ENCODE data around the gene DRC7. TPM values are rescaled to one million over a fixed set of nuclear protein-coding genes. Genes with fewer than 3 reads are reported as not detected.
"Not testable (repeated sequence)": the region's sequence is repeated elsewhere in the genome, so short reads cannot be mapped to it uniquely, and the experiment has no call there.

The DRC7 gene
- total RNA-seq, 1 donor from 2014 or later: 0.41 TPM

DNA sequence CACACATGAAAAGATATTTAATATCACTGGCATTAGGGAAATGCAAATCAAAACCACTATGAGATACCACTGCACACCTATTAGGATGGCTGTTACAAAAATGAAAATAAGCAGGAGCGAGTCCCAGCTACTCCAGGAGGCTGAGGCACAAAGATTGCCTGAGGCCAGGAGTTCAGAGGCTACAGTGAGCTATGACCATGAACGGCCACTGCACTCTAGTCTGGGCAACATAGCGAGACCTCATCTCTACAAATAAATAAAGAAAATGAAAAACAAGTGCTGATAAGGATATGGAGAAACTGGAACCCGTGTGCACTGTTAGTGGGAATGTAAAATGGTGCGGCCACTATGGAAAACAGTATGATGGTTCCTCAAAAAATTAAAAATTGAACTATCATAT, 84.1 kb downstream of the DRC7 start:
- Histone ChIP-seq H3K9me3 (ENCODE audit: low read depth) (no peaks in the 10 kb centered on the region), H3F3A (ENCODE audit: low read depth) (peaks cover 21% of the 10 kb centered on the region), H3K27ac (no peak overlapping the region), H3K4me2 (no peak overlapping the region), H3K36me3 (no peaks in the 10 kb centered on the region), H4K20me1 (ENCODE audit: low read depth) (no peaks in the 10 kb centered on the region), H3K79me2 (ENCODE audit: low read depth) (no peaks in the 10 kb centered on the region), H3K27me3 (no peaks in the 10 kb centered on the region), H3K4me1 (peaks cover 11% of the 10 kb centered on the region), H3K4me3 (no peak overlapping the region), H2AFZ (replicated peaks) (no peak overlapping the region), H3K9ac (no peak overlapping the region)
- Mint-ChIP-seq H3K4me1 (peaks cover 19% of the 10 kb centered on the region), H3K27me3 (ENCODE audit: insufficient read depth, low read depth) (peaks cover 6% of the 10 kb centered on the region), H3K4me3 (no peak overlapping the region), H3K9me3 (no peaks in the 10 kb centered on the region), H3K27ac (no peak overlapping the region), H3K36me3 (no peaks in the 10 kb centered on the region)
- TF ChIP-seq, protein P1, sequence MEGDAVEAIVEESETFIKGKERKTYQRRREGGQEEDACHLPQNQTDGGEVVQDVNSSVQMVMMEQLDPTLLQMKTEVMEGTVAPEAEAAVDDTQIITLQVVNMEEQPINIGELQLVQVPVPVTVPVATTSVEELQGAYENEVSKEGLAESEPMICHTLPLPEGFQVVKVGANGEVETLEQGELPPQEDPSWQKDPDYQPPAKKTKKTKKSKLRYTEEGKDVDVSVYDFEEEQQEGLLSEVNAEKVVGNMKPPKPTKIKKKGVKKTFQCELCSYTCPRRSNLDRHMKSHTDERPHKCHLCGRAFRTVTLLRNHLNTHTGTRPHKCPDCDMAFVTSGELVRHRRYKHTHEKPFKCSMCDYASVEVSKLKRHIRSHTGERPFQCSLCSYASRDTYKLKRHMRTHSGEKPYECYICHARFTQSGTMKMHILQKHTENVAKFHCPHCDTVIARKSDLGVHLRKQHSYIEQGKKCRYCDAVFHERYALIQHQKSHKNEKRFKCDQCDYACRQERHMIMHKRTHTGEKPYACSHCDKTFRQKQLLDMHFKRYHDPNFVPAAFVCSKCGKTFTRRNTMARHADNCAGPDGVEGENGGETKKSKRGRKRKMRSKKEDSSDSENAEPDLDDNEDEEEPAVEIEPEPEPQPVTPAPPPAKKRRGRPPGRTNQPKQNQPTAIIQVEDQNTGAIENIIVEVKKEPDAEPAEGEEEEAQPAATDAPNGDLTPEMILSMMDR (IDR thresholded peaks at IDR 0.05): no peak
- TF ChIP-seq EZH2phosphoT487 (IDR thresholded peaks at IDR 0.05) (no peak), EZH2 (IDR thresholded peaks at IDR 0.05) (no peak)
- no peak for DNase-seq (ENCODE audit: low spot score)

DNA sequence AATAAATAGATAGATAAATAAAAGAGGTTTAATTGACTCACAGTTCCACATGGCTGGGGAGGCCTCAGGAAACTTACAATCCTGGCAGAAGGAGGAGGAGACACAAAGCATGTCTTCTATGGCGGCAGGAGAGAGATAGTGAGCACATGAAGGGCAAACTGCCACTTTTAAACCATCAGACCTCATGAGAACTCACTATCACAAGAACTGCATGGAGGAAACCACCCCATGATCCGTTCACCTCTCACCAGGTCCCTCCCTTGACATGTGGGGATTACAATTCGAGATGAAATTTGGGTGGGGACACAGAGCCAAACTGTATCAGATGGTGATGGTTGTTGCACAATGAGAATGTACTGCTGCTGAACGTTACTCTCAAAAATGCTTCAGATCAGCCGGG, 85.2 kb downstream of the DRC7 start:
- H2AFZ ChIP-seq (replicated peaks); H3K27ac ChIP-seq; H3K4me2 ChIP-seq; H3K36me3 ChIP-seq; H3K79me2 ChIP-seq (ENCODE audit: low read depth); H3K27me3 ChIP-seq; H3K27ac Mint-ChIP-seq; H3K9me3 Mint-ChIP-seq; H3K4me3 ChIP-seq; H3K36me3 Mint-ChIP-seq; H3K9ac ChIP-seq; H3K4me3 Mint-ChIP-seq; H3K9me3 ChIP-seq (ENCODE audit: low read depth); DNase-seq (ENCODE audit: low spot score); H4K20me1 ChIP-seq (ENCODE audit: low read depth); H3K27me3 Mint-ChIP-seq (ENCODE audit: insufficient read depth, low read depth): not testable (repeated sequence)
- peaks cover 19% of the 10 kb centered on the region for H3K4me1 Mint-ChIP-seq
- Histone ChIP-seq H3K4me1 (peaks cover 11% of the 10 kb centered on the region), H3F3A (ENCODE audit: low read depth) (peaks cover 20% of the 10 kb centered on the region)

DNA sequence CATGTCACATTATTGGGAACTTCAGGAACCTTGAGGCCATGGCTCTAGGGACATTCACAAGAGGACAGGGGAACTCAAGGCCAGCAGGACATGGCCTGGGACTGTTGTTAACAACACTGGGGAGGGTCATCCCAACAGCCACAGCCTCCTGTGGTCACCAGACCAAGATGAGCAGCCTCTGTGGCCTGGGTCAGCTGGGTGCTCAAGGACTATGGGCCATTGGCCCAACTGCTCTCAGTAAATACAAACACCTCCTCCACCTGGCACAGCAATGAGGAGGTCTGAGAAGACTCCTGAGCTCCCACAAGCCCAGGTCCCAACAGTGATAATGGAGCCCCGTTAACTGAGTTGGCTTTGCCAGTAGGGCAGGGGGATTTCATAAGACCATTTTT, 86.7 kb downstream of the DRC7 start:
- H3K27ac Mint-ChIP-seq: no peak overlapping the region
- peaks cover 8% of the 10 kb centered on the region for H3K27me3 Mint-ChIP-seq (ENCODE audit: insufficient read depth, low read depth)
- Histone ChIP-seq H3K79me2 (ENCODE audit: low read depth) (no peaks in the 10 kb centered on the region), H3K36me3 (no peaks in the 10 kb centered on the region), H4K20me1 (ENCODE audit: low read depth) (no peaks in the 10 kb centered on the region), H3K4me1 (peaks cover under 1% of the 10 kb centered on the region), H3K27me3 (no peaks in the 10 kb centered on the region), H2AFZ (replicated peaks) (no peak overlapping the region), H3K9ac (no peak overlapping the region), H3K4me2 (no peak overlapping the region), H3K9me3 (ENCODE audit: low read depth) (no peaks in the 10 kb centered on the region), H3F3A (ENCODE audit: low read depth) (peaks cover 6% of the 10 kb centered on the region), H3K27ac (no peak overlapping the region), H3K4me3 (no peak overlapping the region)
- no peak overlapping the region for H3K4me3 Mint-ChIP-seq
- DNase-seq (ENCODE audit: low spot score): no peak
- no peaks in the 10 kb centered on the region for H3K9me3 Mint-ChIP-seq
- no peaks in the 10 kb centered on the region for H3K36me3 Mint-ChIP-seq
- peaks cover 4% of the 10 kb centered on the region for H3K4me1 Mint-ChIP-seq
- TF ChIP-seq, protein P1 (IDR thresholded peaks at IDR 0.05): no peak
- no peak for TF ChIP-seq EZH2phosphoT487 (IDR thresholded peaks at IDR 0.05)
- TF ChIP-seq EZH2 (IDR thresholded peaks at IDR 0.05): no peak

Small RNAs within 50 kb of the gene (microRNA-seq; reads per million reads assigned to microRNA genes)
- gene MIR6772: not detected

Small RNAs within 50 kb of the gene (small RNA-seq; reads per million reads assigned to genes)
- not detected for gene MIR6772

Other genes with a start within 250 kb of the DRC7 start
- 89.2 and 95.9 TPM in 2 replicates for gene CIAPIN1, start 247.4 kb upstream of the DRC7 start, total RNA-seq (ENCODE audit: low replicate concordance)
- gene COQ9, start 247.3 kb upstream of the DRC7 start, total RNA-seq (ENCODE audit: low replicate concordance): 20.2 and 20.3 TPM in 2 replicates
- 58.4 and 97.4 TPM in 2 replicates for gene POLR2C, start 232.1 kb upstream of the DRC7 start, total RNA-seq (ENCODE audit: low replicate concordance)
- gene DOK4, start 208.3 kb upstream of the DRC7 start, total RNA-seq (ENCODE audit: low replicate concordance): 10.5 and 27.4 TPM in 2 replicates
- gene CCDC102A, start 158.2 kb upstream of the DRC7 start, total RNA-seq (ENCODE audit: low replicate concordance): 3.9 and 12.8 TPM in 2 replicates
- gene ADGRG5, start 152.2 kb upstream of the DRC7 start, total RNA-seq (ENCODE audit: low replicate concordance): 2.2 and 3.1 TPM in 2 replicates
- gene ADGRG1, start 66.2 kb upstream of the DRC7 start, total RNA-seq (ENCODE audit: low replicate concordance): 8.0 and 17.5 TPM in 2 replicates
- not detected in 2 replicates for gene ADGRG3, start 26.5 kb upstream of the DRC7 start, total RNA-seq (ENCODE audit: low replicate concordance)
- gene KATNB1, start 41.0 kb downstream of the DRC7 start, total RNA-seq (ENCODE audit: low replicate concordance): 33.5 and 48.2 TPM in 2 replicates
- gene KIFC3, start 107.7 kb downstream of the DRC7 start, total RNA-seq (ENCODE audit: low replicate concordance): 0.28 and 1.6 TPM in 2 replicates

Data from neural progenitor cell (in vitro differentiated cells).